UCSD-AML1 (cell line): ENCODE results near the gene DCTN2.
A peak's percentile ranks its signal among the peaks of the same experiment; 100 is the strongest.
"Not testable (repeated sequence)": the region's sequence is repeated elsewhere in the genome, so short reads cannot be mapped to it uniquely, and the experiment has no call there.

Experiments used
- DNase-seq: peaks from one replicate; lab custom pipeline; 2025; ENCODE audit not compliant: unreplicated experiment; lab: John Stamatoyannopoulos, UW

Gene DCTN2

GRCh38 chr12:57546438-57547287 is at the start of gene DCTN2:
DCTN2 (minus strand) TSS chr12:57547192; CDS start chr12:57547063, 129 bp downstream.
- peak; percentile 93 for DNase-seq

GRCh38 chr12:57593187-57593586 is 46.2 kb upstream of the DCTN2 start:
- no peak for DNase-seq

- no peak for DNase-seq
Observed at GRCh38 chr12:57592551-57593165, 45.7 kb upstream of the DCTN2 start.

GRCh38 chr12:57591782-57592325 is 44.9 kb upstream of the DCTN2 start:
- no peak for DNase-seq

- peak; percentile 84 for DNase-seq
Observed at GRCh38 chr12:57590864-57591781, 44.1 kb upstream of the DCTN2 start, which contains the start of gene PIP4K2C. PIP4K2C (plus strand) TSS chr12:57591192; CDS start chr12:57591290, 98 bp downstream.

- no peak for DNase-seq
Observed at GRCh38 chr12:57590479-57590863, 43.5 kb upstream of the DCTN2 start.

GRCh38 chr12:57588951-57589610 is 42.1 kb upstream of the DCTN2 start:
- not testable (repeated sequence) for DNase-seq

- no peak for DNase-seq
Observed at GRCh38 chr12:57586832-57587429, 39.9 kb upstream of the DCTN2 start.

- no peak for DNase-seq
Observed at GRCh38 chr12:57586128-57586527, 39.1 kb upstream of the DCTN2 start.

GRCh38 chr12:57585156-57585555 is 38.2 kb upstream of the DCTN2 start:
- DNase-seq = no peak

GRCh38 chr12:57584690-57585089 is 37.7 kb upstream of the DCTN2 start:
- DNase-seq = no peak

GRCh38 chr12:57584050-57584449 is 37.1 kb upstream of the DCTN2 start:
- no peak for DNase-seq

- peak; percentile 34 for DNase-seq
Observed at GRCh38 chr12:57583008-57583831, 36.2 kb upstream of the DCTN2 start.

GRCh38 chr12:57582440-57582839 is 35.4 kb upstream of the DCTN2 start:
- DNase-seq = no peak

GRCh38 chr12:57581802-57582201 is 34.8 kb upstream of the DCTN2 start:
- DNase-seq = no peak

GRCh38 chr12:57580466-57580795 is 33.4 kb upstream of the DCTN2 start:
- no peak for DNase-seq

- no peak for DNase-seq
Observed at GRCh38 chr12:57579677-57580465, 32.9 kb upstream of the DCTN2 start.

GRCh38 chr12:57579011-57579410 is 32.0 kb upstream of the DCTN2 start:
- no peak for DNase-seq
